Chondrocyte (in vitro differentiated cells): ENCODE measurements around the gene TACR1. TPM values are rescaled to one million over a fixed set of nuclear protein-coding genes. Genes with fewer than 3 reads are reported as not detected.
"Not testable (repeated sequence)": the region's sequence is repeated elsewhere in the genome, so short reads cannot be mapped to it uniquely, and the experiment has no call there.

Experiments used
- DNase-seq: peaks from one replicate; pipeline ENCODE4 v3.0.0; 2021; ENCODE audit warnings: mixed read lengths, low spot score
- H3K27ac Mint-ChIP-seq: one replicate; pipeline ENCODE4 v1.8.0; 2021; ENCODE audit warnings: mild to moderate bottlenecking, moderate library complexity, mixed read lengths; ENCODE audit not compliant: unreplicated experiment
- H3K27me3 Mint-ChIP-seq: 2 replicates; pipeline ENCODE4 v1.8.0; 2021; ENCODE audit warnings: low read depth, mixed read lengths
- H3K36me3 Mint-ChIP-seq: 2 replicates; pipeline ENCODE4 v1.8.0; 2021; ENCODE audit warnings: low read depth, mixed read lengths
- H3K4me1 Mint-ChIP-seq: 2 replicates; pipeline ENCODE4 v1.8.0; 2021; ENCODE audit warnings: low read depth, mild to moderate bottlenecking, mixed read lengths
- H3K4me3 Mint-ChIP-seq: one replicate; pipeline ENCODE4 v1.8.0; 2021; ENCODE audit warnings: mild to moderate bottlenecking, moderate library complexity, mixed read lengths; ENCODE audit not compliant: unreplicated experiment
- H3K9me3 Mint-ChIP-seq: 2 replicates; pipeline ENCODE4 v1.8.0; 2021; ENCODE audit warnings: low read depth, mixed read lengths
- CTCF ChIP-seq: fragments of 200-600 bp; sonication (generic); IDR thresholded peaks from 2 replicates; pipeline ENCODE4 v1.5.0; 2021; ENCODE audit warnings: antibody characterized with exemption, mild to moderate bottlenecking, moderate library complexity
- total RNA-seq: library from RNA; stranded (reverse); gene quantifications from 3 replicates; pipeline ENCODE4 v1.2.1, GENCODE V29; 2021

Gene TACR1
- total RNA-seq, 1 donor from 2014 or later = not detected

- DNase-seq, H3K27me3 Mint-ChIP-seq, H3K9me3 Mint-ChIP-seq, H3K27ac Mint-ChIP-seq, H3K4me3 Mint-ChIP-seq, H3K36me3 Mint-ChIP-seq: not testable (repeated sequence)
- peak; percentile 23 for TF ChIP-seq CTCF
- peaks cover 17% of the 10 kb centered on the region for H3K4me1 Mint-ChIP-seq
Observed at GRCh38 chr2:75147884-75148283, 51.4 kb downstream of the TACR1 start.

GRCh38 chr2:75146606-75147332 is 52.6 kb downstream of the TACR1 start:
- H3K27ac Mint-ChIP-seq = no peak overlapping the region

GRCh38 chr2:75146221-75146605 is 53.1 kb downstream of the TACR1 start:
- DNase-seq, H3K27me3 Mint-ChIP-seq, H3K9me3 Mint-ChIP-seq, H3K27ac Mint-ChIP-seq, H3K36me3 Mint-ChIP-seq, H3K4me3 Mint-ChIP-seq: not testable (repeated sequence)
- peaks cover 17% of the 10 kb centered on the region for H3K4me1 Mint-ChIP-seq

More at GRCh38 chr2:75146606-75147332, 52.6 kb downstream of the TACR1 start:
- peaks cover 17% of the 10 kb centered on the region for H3K4me1 Mint-ChIP-seq
- H3K36me3 Mint-ChIP-seq = peaks cover 3% of the 10 kb centered on the region
- no peak for TF ChIP-seq CTCF
- no peak for DNase-seq
- H3K4me3 Mint-ChIP-seq = no peak overlapping the region
- no peaks in the 10 kb centered on the region for H3K27me3 Mint-ChIP-seq
- peaks cover 9% of the 10 kb centered on the region for H3K9me3 Mint-ChIP-seq

- H3K4me3 Mint-ChIP-seq = no peak overlapping the region
- H3K9me3 Mint-ChIP-seq = no peaks in the 10 kb centered on the region
- H3K36me3 Mint-ChIP-seq = no peaks in the 10 kb centered on the region
- peaks cover 12% of the 10 kb centered on the region for H3K4me1 Mint-ChIP-seq
- DNase-seq = no peak
- TF ChIP-seq CTCF = no peak
- H3K27ac Mint-ChIP-seq = no peak overlapping the region
- no peaks in the 10 kb centered on the region for H3K27me3 Mint-ChIP-seq
Observed at GRCh38 chr2:75142081-75142480, 57.2 kb downstream of the TACR1 start.

- H3K4me3 Mint-ChIP-seq = no peak overlapping the region
- no peak for TF ChIP-seq CTCF
- DNase-seq = no peak
- no peaks in the 10 kb centered on the region for H3K36me3 Mint-ChIP-seq
- no peaks in the 10 kb centered on the region for H3K9me3 Mint-ChIP-seq
- H3K27me3 Mint-ChIP-seq = no peaks in the 10 kb centered on the region
- no peaks in the 10 kb centered on the region for H3K4me1 Mint-ChIP-seq
- no peak overlapping the region for H3K27ac Mint-ChIP-seq
Observed at GRCh38 chr2:75140288-75140687, 59.0 kb downstream of the TACR1 start.

GRCh38 chr2:75139171-75139570 is 60.1 kb downstream of the TACR1 start:
- no peaks in the 10 kb centered on the region for H3K4me1 Mint-ChIP-seq
- no peak overlapping the region for H3K4me3 Mint-ChIP-seq
- no peak for DNase-seq
- no peaks in the 10 kb centered on the region for H3K27me3 Mint-ChIP-seq
- no peak overlapping the region for H3K27ac Mint-ChIP-seq
- no peaks in the 10 kb centered on the region for H3K36me3 Mint-ChIP-seq
- H3K9me3 Mint-ChIP-seq = no peaks in the 10 kb centered on the region
- TF ChIP-seq CTCF = no peak
